ENCODE results near the gene RACGAP1. TPM values are rescaled to one million over a fixed set of nuclear protein-coding genes. Genes with fewer than 3 reads are reported as not detected.

RACGAP1 gene
- total RNA-seq, 1 experiment from 2014 or later: 112 TPM

DNA sequence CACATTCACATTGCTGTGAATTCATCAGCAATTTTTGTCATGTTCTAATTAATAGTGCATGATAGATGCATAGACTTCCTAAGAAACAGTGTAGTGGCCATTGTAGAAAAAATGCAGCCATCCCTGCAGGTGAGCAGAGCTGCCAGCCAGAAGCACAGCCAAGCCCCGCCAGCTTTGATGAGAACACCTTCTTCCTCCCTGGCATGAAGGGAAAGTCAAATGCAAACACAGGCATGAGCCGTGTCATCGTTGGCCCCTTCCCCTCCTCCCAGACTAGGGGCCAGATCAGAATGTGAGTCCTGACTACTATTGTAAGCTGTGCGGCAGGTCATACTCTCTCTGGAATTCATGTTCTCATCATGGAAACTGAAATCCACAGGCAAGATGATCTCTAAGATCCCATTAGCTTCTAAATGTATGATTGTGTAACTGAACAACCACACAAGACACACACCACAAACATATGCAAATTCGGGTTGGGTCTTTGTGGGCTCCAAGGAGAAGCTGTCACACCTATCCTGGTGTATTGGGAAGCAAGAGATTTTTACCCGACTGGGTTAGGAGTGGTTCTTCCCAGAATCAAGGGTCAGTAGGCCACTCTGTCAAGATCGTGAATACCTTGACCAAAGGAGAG lies 77.6 kb downstream of the RACGAP1 start:
- Histone ChIP-seq H3K27me3 (ENCODE audit: insufficient read depth, low read depth) (no peaks in the 10 kb centered on the region), H3K27ac (no peak overlapping the region), H2AFZ (no peak overlapping the region), H3K9me3 (ENCODE audit: insufficient read depth, low read depth) (no peaks in the 10 kb centered on the region), H3K4me3 (no peak overlapping the region), H3K4me1 (replicated peaks; ENCODE audit: insufficient read depth) (peaks cover 22% of the 10 kb centered on the region), H3K36me3 (ENCODE audit: low read depth) (no peaks in the 10 kb centered on the region), H3K9me2 (ENCODE audit: insufficient read depth) (no peaks in the 10 kb centered on the region), H3F3A (ENCODE audit: insufficient read depth, low read depth) (peaks cover 17% of the 10 kb centered on the region; the same call in 1 of the 2 replicates), H4K20me1 (ENCODE audit: insufficient read depth) (no peaks in the 10 kb centered on the region), H3K79me2 (ENCODE audit: low read depth) (no peaks in the 10 kb centered on the region), H3K4me2 (no peak overlapping the region)
- BruUV-seq (replicated peaks): no TSS peak
- no peak for TF ChIP-seq EZH2 (IDR thresholded peaks at IDR 0.05; ENCODE audit: low read depth)
- TF ChIP-seq, protein P1, sequence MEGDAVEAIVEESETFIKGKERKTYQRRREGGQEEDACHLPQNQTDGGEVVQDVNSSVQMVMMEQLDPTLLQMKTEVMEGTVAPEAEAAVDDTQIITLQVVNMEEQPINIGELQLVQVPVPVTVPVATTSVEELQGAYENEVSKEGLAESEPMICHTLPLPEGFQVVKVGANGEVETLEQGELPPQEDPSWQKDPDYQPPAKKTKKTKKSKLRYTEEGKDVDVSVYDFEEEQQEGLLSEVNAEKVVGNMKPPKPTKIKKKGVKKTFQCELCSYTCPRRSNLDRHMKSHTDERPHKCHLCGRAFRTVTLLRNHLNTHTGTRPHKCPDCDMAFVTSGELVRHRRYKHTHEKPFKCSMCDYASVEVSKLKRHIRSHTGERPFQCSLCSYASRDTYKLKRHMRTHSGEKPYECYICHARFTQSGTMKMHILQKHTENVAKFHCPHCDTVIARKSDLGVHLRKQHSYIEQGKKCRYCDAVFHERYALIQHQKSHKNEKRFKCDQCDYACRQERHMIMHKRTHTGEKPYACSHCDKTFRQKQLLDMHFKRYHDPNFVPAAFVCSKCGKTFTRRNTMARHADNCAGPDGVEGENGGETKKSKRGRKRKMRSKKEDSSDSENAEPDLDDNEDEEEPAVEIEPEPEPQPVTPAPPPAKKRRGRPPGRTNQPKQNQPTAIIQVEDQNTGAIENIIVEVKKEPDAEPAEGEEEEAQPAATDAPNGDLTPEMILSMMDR (conservative IDR thresholded peaks at IDR 0.05): no peak
- ChIA-PET CTCF (interaction anchor here (0.6 kb wide), 1 partner anchor 207 kb away, joined by 8 read pairs; no protein-coding TSS in a partner anchor), POLR2A (ENCODE audit: unreplicated experiment) (no interaction called here)
- DNase-seq: no peak
- intact Hi-C loops (cut with micrococcal nuclease; ENCODE audit: unreplicated experiment): no loop called here

DNA sequence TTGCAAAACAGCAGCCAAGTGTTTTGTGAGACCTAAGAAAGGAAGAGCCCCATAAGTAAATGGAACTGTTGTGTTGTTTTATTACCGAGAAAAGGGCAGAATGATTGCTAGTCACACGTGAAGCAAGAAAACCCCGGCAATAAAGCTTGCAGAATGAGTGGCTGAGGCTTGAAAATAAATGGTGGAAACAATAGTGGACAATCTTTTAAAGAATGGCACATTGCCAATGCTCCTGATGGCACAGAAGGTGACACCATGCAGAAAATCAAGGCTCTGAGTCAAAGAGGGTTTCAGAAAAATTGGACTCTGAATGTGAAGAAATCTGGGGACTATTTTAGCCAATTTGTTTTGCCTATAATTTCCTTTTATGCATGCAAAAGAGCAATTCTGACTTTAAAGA lies 78.8 kb downstream of the RACGAP1 start:
- Histone ChIP-seq H3K27me3 (ENCODE audit: insufficient read depth, low read depth) (no peaks in the 10 kb centered on the region), H3K79me2 (ENCODE audit: low read depth) (no peaks in the 10 kb centered on the region), H2AFZ (no peak overlapping the region), H3K27ac (no peak overlapping the region), H3F3A (ENCODE audit: insufficient read depth, low read depth) (peaks cover 17% of the 10 kb centered on the region; the same call in 1 of the 2 replicates), H3K36me3 (ENCODE audit: low read depth) (no peaks in the 10 kb centered on the region), H3K9me3 (ENCODE audit: insufficient read depth, low read depth) (no peaks in the 10 kb centered on the region), H3K4me3 (no peak overlapping the region), H4K20me1 (ENCODE audit: insufficient read depth) (no peaks in the 10 kb centered on the region), H3K4me1 (replicated peaks; ENCODE audit: insufficient read depth) (peaks cover 29% of the 10 kb centered on the region), H3K9me2 (ENCODE audit: insufficient read depth) (no peaks in the 10 kb centered on the region), H3K4me2 (no peak overlapping the region)
- CTCF ChIA-PET: interaction anchor here (0.8 to 1.9 kb wide), 6 partner anchors 9 to 77 kb away, joined by 3 to 12 read pairs (median 6); no protein-coding TSS in a partner anchor
- no TSS peak for BruUV-seq (replicated peaks)
- DNase-seq: no peak
- POLR2A ChIA-PET (ENCODE audit: unreplicated experiment): no interaction called here
- intact Hi-C loops (cut with micrococcal nuclease; ENCODE audit: unreplicated experiment): no loop called here
- TF ChIP-seq, protein P1 (conservative IDR thresholded peaks at IDR 0.05): no peak
- no peak for TF ChIP-seq EZH2 (IDR thresholded peaks at IDR 0.05; ENCODE audit: low read depth)

DNA sequence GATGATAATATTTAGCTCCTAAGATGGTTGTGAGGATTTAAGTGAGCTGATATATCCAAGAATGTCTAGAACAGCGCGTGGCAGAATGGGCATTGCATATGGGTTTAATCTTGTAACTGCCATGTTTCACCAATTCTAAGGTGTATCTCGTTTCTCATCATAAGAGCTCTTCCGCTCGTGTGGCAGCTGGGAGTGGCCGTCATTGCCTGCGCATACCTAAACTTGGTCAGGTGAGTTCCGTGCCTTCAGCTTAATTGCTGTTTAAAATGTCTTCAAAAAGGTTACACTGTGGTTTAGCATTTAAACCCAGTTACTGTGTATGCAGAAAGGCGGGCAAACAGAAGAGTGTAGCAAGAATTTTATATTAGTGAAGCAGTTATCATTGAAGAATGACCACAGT lies 79.2 kb downstream of the RACGAP1 start:
- Histone ChIP-seq H4K20me1 (ENCODE audit: insufficient read depth) (no peaks in the 10 kb centered on the region), H3K27ac (no peak overlapping the region), H3K36me3 (ENCODE audit: low read depth) (no peaks in the 10 kb centered on the region), H3K79me2 (ENCODE audit: low read depth) (no peaks in the 10 kb centered on the region), H3K4me3 (no peak overlapping the region), H3F3A (ENCODE audit: insufficient read depth, low read depth) (peaks cover 17% of the 10 kb centered on the region; the same call in 1 of the 2 replicates), H2AFZ (no peak overlapping the region), H3K4me1 (replicated peaks; ENCODE audit: insufficient read depth) (peaks cover 29% of the 10 kb centered on the region), H3K4me2 (peak overlapping the region; percentile 24; the same call in 1 of the 2 replicates), H3K27me3 (ENCODE audit: insufficient read depth, low read depth) (no peaks in the 10 kb centered on the region), H3K9me2 (ENCODE audit: insufficient read depth) (no peaks in the 10 kb centered on the region), H3K9me3 (ENCODE audit: insufficient read depth, low read depth) (no peaks in the 10 kb centered on the region)
- DNase-seq: no peak
- BruUV-seq (replicated peaks): no TSS peak
- POLR2A ChIA-PET (ENCODE audit: unreplicated experiment): no interaction called here
- CTCF ChIA-PET: interaction anchor here (0.7 to 1.9 kb wide), 9 partner anchors 9 to 124 kb away, joined by 3 to 12 read pairs (median 4); no protein-coding TSS in a partner anchor
- intact Hi-C loops (cut with micrococcal nuclease; ENCODE audit: unreplicated experiment): no loop called here
- no peak for TF ChIP-seq EZH2 (IDR thresholded peaks at IDR 0.05; ENCODE audit: low read depth)
- TF ChIP-seq, protein P1 (conservative IDR thresholded peaks at IDR 0.05): no peak

Measured in PC-9 (cell line).